HG03521 (cell line): ENCODE data around the gene MSN.
A peak's percentile ranks its signal among the peaks of the same experiment; 100 is the strongest.
"Not testable (repeated sequence)": the region's sequence is repeated elsewhere in the genome, so short reads cannot be mapped to it uniquely, and the experiment has no call there.

ENCODE experiments used
- ATAC-seq: cut with Tn5 transposase; IDR thresholded peaks from one replicate; pipeline ENCODE4 v1.9.1; 2021; ENCODE audit warnings: mild to moderate bottlenecking, moderate library complexity; ENCODE audit not compliant: unreplicated experiment

Gene MSN

DNA sequence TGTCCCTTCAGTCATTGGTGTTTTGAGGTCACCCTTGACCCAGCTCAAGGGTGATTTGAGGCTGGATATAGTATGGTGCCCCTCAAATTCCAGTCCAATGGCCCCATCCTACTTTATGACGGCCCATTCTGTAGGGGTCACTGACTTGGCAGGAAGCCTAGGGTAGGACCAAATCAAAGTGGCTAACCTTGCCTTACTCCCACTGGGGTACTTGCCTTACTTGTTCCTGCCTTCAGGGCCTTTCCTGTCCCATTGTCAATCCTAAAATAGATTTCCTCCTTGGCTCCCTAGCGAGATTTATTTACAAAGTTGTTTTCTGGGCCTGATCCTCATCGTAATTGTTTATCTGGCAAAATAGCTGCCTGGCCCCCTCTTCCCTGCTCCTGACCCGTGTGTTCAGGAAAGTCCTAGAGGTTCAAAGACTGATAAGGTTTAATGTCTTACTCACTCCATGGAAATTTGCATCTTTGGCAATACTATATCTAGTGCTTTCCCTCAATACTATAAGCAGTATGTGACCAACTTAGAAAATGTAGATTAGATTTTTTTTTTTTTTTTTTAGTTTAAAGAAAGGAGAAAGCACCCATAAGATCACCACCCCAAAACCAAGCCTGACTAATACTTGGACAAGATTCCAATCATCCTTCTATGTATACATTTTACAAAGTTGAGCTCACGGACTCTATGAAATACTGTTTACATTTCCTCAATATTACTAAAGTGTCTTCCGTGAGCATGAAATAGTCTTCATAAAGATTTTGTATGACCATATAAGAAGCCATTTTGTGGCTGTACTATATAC lies 44.8 kb downstream of the MSN start:
- no peak for ATAC-seq

GRCh38 chrX:65718538-65718937 lies 51.1 kb downstream of the MSN start:
- no peak for ATAC-seq

- no peak for ATAC-seq
Observed at GRCh38 chrX:65720381-65720964, 53.0 kb downstream of the MSN start.

- no peak for ATAC-seq
Observed at GRCh38 chrX:65723706-65724105, 56.3 kb downstream of the MSN start.

- ATAC-seq = no peak
Observed at GRCh38 chrX:65726715-65727114, 59.3 kb downstream of the MSN start.

DNA sequence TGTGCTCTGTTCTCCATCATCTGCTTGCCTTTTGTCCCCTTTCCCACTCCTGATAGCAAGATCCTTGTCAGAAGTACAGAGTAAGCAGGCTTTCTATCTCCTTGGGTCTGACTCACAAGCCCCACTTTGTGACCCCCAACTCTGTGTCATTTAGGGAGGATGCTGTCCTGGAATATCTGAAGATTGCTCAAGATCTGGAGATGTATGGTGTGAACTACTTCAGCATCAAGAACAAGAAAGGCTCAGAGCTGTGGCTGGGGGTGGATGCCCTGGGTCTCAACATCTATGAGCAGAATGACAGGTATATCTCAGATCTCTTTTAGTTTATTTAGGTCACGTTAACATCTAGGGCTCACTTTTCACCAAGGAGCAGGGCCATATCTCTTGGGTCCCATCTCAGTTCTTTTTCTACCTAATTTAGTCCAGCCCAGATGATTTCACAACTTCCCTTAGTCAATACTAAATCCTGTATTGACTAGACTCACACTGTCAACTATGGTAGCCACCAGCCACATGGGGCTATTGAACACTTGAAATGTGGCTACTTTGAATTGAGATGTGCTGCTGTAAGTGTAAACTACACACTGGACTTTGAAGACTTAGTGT lies 64.3 kb downstream of the MSN start:
- ATAC-seq = no peak

GRCh38 chrX:65740909-65741308 lies 73.5 kb downstream of the MSN start:
- no peak for ATAC-seq

DNA sequence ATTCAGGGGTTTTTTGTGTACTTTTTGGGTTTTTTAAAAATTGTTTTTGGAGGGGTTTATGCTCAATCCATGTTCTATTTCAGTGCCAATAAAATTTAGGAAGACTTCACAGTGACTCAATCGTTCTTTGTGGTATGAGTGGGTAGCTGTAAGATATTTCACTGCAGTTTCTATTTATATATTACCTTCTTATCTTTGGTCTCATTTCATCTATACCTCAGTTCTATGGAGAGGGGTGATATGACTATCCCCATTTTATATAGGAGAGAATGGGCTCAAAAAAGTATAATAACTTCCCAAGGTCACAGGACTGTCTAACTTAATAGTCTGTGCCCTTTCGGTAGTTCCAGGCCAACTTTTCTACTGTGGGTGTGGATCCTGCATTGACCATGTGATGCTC lies 74.4 kb downstream of the MSN start:
- no peak for ATAC-seq

DNA sequence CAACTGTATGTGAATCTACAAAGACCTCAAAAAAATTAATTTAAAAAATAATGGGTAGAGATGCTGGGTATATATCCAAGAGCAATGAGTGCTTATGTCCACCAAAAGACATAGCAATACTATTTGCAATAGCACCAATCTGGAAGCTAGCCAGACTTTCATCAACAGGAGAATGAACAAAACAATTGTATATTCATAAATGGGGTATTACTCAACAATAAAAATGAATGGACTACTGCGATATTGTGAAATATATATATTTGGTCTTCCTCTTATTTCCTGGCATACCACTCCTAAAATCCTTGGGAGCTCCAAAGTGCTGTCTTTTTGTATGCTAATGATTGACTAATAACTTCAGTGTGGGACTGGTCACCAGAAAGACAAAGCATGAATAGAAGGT lies 77.5 kb downstream of the MSN start:
- no peak for ATAC-seq

DNA sequence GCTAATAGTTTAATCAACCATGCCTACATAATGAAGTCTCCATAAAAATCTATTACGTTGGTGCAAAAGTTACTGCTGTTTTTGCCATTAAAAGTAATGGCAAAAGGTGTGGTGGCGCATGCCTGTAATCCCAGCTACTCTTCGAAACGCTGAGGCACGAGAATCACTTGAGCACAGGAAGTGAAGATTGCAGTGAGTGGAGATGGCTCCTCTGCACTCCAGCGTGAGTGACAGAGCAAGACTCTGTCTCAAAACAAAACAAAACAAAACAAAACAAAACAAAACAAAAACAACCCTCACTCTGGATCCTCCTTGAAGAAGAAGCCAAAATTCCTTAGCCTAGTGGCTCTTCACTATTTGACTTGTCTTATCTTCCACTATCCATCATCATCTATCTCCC lies 78.0 kb downstream of the MSN start:
- ATAC-seq = no peak

DNA sequence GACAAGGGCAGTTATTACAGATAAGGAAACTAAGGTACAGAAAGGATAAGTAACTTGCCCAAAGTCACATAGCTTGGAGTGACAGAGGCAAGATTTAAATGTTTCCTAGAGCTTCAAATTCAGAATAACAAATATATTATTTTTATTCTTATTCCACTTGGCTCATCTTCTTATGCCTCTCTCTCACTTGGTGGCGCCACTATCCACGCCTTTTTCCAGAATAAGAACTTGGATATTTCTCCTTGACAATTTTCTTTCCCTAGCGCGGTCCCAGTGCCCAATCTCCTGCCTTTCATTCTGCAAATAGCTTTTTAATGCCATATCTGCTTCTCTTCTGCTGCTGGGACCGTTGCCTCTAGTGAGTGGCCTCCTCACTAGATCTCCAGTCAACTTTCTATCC lies 78.5 kb downstream of the MSN start:
- ATAC-seq = no peak

DNA sequence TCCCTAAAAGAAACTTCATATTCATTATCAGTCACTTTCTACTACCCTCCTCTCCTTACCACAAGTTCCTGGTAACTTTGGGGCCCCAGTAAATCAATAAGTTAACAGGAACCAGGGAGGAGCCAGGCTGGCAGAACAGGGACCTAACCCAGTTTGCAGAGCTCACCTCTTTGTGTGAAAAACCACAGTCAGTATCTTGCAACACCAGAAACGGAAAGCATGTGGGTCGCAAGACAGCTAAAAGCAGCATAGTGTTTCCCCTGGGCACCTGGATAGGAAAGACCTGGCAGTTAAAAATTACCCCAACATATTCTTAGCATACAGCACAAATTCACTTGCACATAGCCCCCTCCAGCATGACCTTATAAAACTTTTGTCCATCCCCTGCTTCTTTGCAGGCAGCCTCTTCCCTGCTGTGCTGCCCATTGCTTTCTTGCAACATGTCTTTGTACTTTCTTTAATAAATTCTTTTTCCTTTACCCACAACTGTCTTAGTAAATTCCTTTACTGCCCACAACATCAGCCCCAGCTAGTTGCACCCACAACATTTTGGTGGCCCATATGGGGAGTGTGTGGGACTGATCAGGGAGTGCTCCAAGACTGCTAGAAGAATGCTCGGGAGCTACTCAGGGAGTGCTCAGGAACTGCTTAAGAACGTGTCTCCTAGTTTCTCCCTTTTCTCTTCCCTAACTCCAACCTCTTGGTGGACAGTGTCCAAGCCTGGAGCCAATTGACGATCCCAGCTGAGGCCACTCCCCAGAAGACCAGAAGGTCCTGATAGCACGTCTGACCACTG lies 83.4 kb downstream of the MSN start:
- ATAC-seq = peak; percentile 85

DNA sequence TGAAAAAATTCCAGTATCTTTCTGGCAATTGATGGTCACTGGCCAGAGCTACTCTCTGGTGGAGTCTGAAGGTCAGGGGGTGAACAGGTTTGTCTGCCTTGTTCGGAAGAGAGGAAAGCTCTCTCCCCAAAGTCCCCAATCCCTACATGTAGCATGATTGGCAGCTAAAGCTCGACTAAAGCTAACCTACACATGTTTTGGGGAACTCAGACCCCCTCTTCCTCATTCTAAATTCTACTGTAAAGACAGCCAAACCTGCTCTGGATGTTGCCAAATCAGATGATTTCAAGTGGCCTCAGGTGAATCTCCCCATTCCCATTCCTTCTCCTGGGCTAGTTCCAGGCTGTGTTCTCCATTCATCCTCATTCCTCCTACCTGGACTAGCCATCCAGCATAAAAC lies 84.1 kb downstream of the MSN start:
- no peak for ATAC-seq

DNA sequence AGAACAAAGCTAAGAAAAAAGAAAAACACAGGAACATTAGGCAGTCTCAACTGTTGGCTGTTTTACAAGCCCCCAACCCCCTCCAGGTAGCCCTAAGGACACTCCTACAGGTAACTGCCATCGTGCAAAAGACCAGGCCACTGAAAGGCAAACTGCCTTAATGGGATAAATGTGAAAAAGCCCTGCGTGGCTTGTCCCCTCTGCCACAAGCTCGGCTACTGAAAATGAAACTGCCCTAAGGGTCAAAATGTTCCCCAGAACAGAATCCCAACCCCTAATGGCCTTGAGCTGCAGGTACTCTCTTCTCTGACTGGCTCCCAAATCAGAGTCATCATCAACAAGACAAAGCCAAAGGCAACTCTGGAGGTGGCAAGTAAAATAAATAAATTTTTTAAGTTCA lies 84.8 kb downstream of the MSN start:
- ATAC-seq = no peak

- ATAC-seq = no peak
Observed at GRCh38 chrX:65755786-65756185, 88.3 kb downstream of the MSN start.

- no peak for ATAC-seq
Observed at GRCh38 chrX:65757943-65758342, 90.5 kb downstream of the MSN start.

DNA sequence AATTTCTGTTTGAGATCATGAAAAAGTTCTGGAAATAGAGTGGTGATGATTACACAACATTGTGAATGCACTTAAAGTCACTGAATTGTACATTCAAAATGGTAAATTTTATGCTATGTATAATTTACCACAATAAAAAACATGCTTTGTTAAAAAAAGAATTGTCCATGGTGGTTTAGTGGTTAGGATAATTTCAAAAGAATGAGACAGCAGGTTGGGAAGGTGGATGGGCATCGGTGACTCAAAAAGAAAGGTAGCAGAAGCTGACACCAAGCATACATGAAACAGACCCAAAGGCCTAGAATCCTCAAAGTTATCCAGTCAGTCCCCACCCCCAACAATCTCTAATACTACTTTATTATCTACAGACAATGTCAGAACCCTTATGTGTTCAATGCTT lies 91.1 kb downstream of the MSN start:
- ATAC-seq = no peak

- ATAC-seq = not testable (repeated sequence)
Observed at GRCh38 chrX:65759525-65759924, 92.1 kb downstream of the MSN start.

DNA sequence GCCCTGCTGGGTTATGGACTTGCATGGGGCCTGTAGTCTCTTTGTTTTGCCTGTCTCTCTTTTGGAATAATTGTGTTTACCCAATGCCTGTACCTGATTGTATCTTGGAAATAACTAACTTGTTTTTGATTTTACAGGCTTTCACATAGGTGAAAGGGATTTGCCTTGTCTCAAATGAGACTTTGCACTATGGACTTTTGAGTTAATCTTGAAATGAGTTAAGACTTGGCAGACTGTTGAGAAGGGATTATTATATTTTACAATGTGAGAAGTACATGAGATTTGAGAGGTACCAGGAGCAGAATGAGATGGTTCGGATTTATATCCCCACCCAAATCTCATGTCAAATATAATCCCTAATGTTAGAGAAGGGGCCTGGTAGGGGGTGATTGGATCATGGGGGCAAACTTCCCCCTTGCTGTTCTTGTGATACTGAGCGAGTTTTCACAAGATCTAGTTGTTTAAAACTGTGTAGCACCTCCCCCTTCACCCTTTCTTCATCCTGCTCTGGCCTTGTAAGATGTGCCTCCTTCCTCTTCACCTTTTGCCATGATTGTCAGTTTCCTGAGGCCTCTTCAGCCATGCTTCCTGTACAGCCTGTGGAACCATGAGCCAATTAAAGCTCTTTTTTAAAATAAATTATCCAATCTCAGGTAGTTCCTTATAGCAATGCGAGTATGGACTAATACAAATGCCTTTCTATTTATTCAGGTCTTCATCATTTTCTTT lies 102.3 kb downstream of the MSN start:
- no peak for ATAC-seq

GRCh38 chrX:65772842-65773241 lies 105.4 kb downstream of the MSN start:
- no peak for ATAC-seq

GRCh38 chrX:65781845-65782244 lies 114.4 kb downstream of the MSN start:
- no peak for ATAC-seq
